Spleen (tissue), 7 donors: ENCODE measurements around the gene MCC.

Experiments
- POLR2A ChIP-seq, 3 donors: fragments of 450-650 bp; IDR thresholded peaks; one replicate each; pipeline ENCODE4 v1.5.1; 2017; ENCODE audit warnings: antibody characterized with exemption in 3 of 3, mild to moderate bottlenecking in 1 of 3
- POLR2AphosphoS5 ChIP-seq, 3 donors: sonication (generic); formaldehyde crosslinking; IDR thresholded peaks; one replicate each; pipeline ENCODE4 v1.5.1; 2017; ENCODE audit warnings: antibody characterized with exemption in 3 of 3
- TF ChIP-seq, protein P1 (sequence below), 11 experiments: fragments of 200-600 bp in 7 of 11; fragments of 450-650 bp in 4 of 11; sonication (generic) in 4 of 11; IDR thresholded peaks in 8 of 11; conservative IDR thresholded peaks in 3 of 11; 1 replicate in 7 of 11; 2 replicates in 4 of 11; pipeline versions ENCODE4 v1.4.0 to v1.8.0; 2016 to 2021; ENCODE audit warnings: antibody characterized with exemption in 11 of 11, inconsistent platforms in 4 of 11, mild to moderate bottlenecking in 1 of 11
- donor health status: DM: no; HTN: no; CAD: no; lungs with moderate emphysema.
- donor health status: DM: no; HTN: no; CAD: no.
- donor health status: DM: no; HTN: no; CAD: no.

DNA sequence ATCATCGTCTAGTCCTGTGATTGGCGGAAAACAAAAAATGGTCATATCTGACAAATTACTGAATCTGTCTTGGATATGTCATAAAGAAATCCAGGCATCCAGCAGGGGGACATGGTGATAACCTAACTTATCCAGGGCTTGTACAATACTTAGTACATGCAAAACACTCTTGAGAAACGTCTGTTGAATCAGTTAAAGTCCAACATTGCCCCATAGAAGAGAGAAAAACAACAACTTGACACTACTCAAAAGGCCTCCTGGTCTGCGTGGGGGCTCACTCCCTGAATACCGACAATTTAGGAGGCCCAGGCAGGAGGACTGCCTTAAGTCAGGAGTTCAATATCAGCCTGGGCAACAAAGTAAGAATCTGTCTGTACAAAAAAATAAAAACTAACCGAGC is 294.1 kb downstream of the MCC start:
- TF ChIP-seq POLR2A (IDR thresholded peaks at IDR 0.05), result no peak
- TF ChIP-seq, protein P1, sequence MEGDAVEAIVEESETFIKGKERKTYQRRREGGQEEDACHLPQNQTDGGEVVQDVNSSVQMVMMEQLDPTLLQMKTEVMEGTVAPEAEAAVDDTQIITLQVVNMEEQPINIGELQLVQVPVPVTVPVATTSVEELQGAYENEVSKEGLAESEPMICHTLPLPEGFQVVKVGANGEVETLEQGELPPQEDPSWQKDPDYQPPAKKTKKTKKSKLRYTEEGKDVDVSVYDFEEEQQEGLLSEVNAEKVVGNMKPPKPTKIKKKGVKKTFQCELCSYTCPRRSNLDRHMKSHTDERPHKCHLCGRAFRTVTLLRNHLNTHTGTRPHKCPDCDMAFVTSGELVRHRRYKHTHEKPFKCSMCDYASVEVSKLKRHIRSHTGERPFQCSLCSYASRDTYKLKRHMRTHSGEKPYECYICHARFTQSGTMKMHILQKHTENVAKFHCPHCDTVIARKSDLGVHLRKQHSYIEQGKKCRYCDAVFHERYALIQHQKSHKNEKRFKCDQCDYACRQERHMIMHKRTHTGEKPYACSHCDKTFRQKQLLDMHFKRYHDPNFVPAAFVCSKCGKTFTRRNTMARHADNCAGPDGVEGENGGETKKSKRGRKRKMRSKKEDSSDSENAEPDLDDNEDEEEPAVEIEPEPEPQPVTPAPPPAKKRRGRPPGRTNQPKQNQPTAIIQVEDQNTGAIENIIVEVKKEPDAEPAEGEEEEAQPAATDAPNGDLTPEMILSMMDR (IDR thresholded peaks at IDR 0.05 in 8 of 11, conservative IDR thresholded peaks at IDR 0.05 in 3 of 11), result no peak
- no peak for TF ChIP-seq POLR2AphosphoS5 (IDR thresholded peaks at IDR 0.05)
